Measurements from ENCODE around the gene ANGPTL3.

Gene ANGPTL3

GRCh38 chr1:62628506-62628905 is 31.2 kb downstream of the ANGPTL3 start:
- DNase-seq (ENCODE audit: low read depth): no peak

DNA sequence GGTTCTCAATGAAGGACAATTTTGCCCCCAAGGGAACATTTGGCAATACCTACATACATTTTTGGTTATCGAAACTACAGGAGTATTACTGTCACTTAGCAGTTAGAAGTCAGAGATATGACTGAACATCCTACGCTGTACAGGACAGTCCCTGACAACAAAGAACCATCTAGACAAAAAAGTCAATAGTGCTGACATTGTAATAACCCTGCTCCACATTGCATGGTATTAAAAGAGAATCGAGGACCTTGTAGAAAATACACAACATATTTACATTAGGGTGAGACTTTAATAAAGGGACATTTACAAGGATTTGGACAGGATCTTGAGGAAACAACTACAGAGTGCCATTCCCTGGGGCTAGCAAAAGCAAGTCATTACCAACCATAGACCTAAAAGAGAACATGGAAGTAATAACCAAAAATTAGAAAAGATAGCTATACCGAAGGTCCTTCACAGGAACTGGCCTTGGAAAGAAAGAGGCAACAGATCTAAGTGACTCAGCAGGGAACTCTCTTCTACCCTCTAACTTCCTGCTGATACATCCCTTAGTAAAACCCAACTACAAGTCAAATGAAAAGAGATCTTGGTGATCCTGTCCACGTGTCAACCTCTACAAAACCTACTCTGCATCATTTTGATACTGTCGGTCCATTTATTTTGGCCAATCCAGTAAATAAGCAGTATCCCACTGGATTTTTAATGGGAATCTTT is 40.2 kb downstream of the ANGPTL3 start:
- DNase-seq (ENCODE audit: low read depth): no peak

DNA sequence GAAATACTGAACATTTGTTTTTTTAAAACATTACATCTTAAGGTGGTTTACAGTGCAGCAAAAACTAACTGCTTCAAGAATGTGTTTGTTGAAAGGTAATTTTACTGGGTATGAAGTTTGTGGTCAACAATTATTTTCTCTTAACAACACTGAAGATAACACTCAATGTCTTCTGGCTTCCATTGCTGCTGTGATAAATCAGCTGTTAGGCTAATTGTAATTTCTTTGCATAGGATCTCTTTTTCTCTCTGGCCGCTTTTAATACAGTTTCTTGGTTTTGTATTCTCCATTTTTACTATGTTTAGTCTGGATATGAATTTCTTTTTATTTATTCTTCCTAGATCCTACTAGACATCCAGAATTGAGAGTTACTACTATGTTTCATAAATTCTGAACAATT is 46.0 kb downstream of the ANGPTL3 start:
- DNase-seq (ENCODE audit: low read depth): no peak

DNA sequence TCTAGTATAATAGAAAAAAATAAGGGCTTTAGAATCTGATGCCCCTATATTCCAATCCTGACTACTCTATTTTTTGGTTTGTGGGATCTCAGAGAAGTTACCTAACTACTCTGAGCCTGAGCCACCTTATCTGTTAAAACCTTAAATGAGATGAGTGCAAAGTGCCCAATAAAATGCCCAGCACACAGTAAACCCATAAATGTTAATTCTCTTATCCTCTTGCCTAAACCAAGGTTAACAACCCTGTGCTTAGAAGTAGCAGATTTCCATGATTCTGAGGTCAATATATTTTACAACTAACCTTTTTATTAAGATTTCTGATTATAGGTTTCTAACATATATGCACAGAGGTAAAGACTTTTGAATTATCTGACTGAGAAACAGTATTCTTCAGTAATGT is 55.1 kb downstream of the ANGPTL3 start:
- DNase-seq (ENCODE audit: low read depth): no peak

- DNase-seq (ENCODE audit: low read depth): no peak
Measured at GRCh38 chr1:62654744-62655143, 57.4 kb downstream of the ANGPTL3 start.

All from stimulated activated CD8-positive, alpha-beta memory T cell treated with anti-CD3 and anti-CD28 coated beads, Interleukin-4, amount 100 ng/mL, for 24 hours (primary cell).